GM06990 (cell line): ENCODE data around the gene OR9A4.

ENCODE experiments used
- DNase-seq: peaks from one replicate; pipeline ENCODE4 v3.0.0-alpha.2; 2011; ENCODE audit not compliant: insufficient read length; ENCODE audit errors: extremely low read depth
- H3K27me3 ChIP-seq: replicated peaks from 2 replicates; pipeline ENCODE4 v1.6.0; 2011; ENCODE audit warnings: low read length; ENCODE audit not compliant: control insufficient read depth, insufficient read depth
- H3K36me3 ChIP-seq: 2 replicates; pipeline ENCODE4 v1.5.1; 2011; ENCODE audit warnings: low read length; ENCODE audit not compliant: control insufficient read depth, insufficient read depth
- H3K4me3 ChIP-seq: replicated peaks from 2 replicates; pipeline ENCODE4 v1.5.1; 2011; ENCODE audit warnings: low read depth, mild to moderate bottlenecking, control low read depth, low read length
- TF ChIP-seq, protein P1 (sequence below): IDR thresholded peaks from 2 replicates; pipeline ENCODE4 v1.5.1; 2011; ENCODE audit warnings: low read length, control low read depth, mild to moderate bottlenecking, inconsistent platforms; ENCODE audit not compliant: insufficient read depth, poor library complexity, severe bottlenecking

OR9A4 gene

DNA sequence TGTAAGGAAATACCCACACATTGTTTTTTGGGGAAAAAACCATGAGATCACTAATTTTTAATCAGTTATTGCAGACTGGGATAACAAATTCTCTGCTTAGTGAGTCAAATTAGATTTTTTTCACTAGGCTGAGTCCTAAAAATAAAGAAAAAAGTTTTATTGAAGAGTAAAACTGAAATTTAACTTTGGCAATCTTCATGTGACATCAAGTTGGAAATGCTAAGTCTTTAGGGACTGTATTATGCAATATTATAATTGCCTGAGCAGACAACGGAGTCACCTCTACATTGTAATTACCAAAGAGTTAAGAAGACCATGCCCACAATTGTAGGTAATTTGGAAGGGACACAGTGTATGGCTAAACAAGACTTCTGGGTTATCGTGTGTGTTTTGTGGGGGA is 32.8 kb downstream of the OR9A4 start:
- Histone ChIP-seq H3K4me3 (no peak overlapping the region), H3K27me3 (no peaks in the 10 kb centered on the region), H3K36me3 (no peaks in the 10 kb centered on the region)
- DNase-seq = no peak
- TF ChIP-seq, protein P1, sequence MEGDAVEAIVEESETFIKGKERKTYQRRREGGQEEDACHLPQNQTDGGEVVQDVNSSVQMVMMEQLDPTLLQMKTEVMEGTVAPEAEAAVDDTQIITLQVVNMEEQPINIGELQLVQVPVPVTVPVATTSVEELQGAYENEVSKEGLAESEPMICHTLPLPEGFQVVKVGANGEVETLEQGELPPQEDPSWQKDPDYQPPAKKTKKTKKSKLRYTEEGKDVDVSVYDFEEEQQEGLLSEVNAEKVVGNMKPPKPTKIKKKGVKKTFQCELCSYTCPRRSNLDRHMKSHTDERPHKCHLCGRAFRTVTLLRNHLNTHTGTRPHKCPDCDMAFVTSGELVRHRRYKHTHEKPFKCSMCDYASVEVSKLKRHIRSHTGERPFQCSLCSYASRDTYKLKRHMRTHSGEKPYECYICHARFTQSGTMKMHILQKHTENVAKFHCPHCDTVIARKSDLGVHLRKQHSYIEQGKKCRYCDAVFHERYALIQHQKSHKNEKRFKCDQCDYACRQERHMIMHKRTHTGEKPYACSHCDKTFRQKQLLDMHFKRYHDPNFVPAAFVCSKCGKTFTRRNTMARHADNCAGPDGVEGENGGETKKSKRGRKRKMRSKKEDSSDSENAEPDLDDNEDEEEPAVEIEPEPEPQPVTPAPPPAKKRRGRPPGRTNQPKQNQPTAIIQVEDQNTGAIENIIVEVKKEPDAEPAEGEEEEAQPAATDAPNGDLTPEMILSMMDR = no peak

DNA sequence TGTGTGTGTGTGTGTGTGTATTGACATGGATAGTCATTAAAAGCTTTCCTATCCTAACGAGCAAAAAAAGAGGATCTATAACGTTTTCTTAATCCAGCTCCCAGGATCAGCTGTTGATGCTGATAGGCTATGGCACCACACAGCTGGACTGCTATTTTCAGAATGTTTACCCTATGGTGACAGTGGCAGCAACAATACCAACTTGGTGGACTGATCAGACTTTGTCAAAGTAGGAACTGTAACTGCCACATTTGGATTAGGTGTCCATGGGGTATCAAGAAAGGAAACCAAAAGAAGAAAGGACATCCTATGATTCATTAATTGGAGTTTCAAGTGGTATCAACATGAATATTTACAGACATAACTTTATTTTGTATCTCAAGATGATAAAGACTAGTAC is 33.3 kb downstream of the OR9A4 start:
- no peaks in the 10 kb centered on the region for H3K36me3 ChIP-seq
- no peak overlapping the region for H3K4me3 ChIP-seq
- no peaks in the 10 kb centered on the region for H3K27me3 ChIP-seq
- TF ChIP-seq, protein P1 = no peak
- DNase-seq = no peak

DNA sequence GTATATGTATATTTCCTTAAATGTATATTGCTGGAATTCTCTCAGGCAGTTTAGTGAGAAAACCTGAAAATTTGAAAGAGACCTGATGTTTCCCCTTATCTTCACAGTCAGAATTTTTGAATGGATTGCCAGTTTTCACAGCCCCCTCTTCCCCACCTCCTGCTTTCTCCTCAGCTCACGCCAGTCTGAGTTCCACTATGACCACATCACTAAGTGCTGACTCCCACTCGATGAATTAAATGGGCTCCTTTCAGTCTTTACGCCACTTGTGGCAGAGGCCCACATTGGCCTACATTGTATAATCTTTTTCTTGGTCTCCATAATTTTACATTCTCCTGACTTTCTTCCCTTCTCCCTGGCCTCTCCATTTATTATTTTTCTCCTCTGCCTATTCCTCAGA is 33.7 kb downstream of the OR9A4 start:
- Histone ChIP-seq H3K36me3 (no peaks in the 10 kb centered on the region), H3K27me3 (no peaks in the 10 kb centered on the region), H3K4me3 (no peak overlapping the region)
- TF ChIP-seq, protein P1 = no peak
- DNase-seq = no peak

DNA sequence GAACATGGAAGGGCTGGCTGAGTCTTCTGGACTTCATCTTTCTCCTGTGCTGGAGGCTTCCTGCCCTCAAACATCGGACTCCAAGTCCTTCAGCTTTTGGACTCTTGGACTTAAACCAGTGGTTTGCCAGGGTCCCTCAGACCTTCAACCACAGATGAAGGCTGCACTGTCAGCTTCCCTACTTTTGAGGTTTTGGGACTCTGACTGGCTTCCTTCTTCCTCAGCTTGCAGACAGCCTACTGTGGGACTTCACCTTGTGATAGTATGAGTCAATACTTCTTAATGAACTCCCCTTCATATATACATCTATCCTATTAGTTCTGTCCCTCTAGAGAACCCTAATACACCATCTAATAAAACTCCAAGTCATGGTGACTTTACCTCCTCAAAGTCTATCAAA is 34.6 kb downstream of the OR9A4 start:
- Histone ChIP-seq H3K36me3 (no peaks in the 10 kb centered on the region), H3K4me3 (no peak overlapping the region), H3K27me3 (no peaks in the 10 kb centered on the region)
- no peak for DNase-seq
- TF ChIP-seq, protein P1 = no peak

DNA sequence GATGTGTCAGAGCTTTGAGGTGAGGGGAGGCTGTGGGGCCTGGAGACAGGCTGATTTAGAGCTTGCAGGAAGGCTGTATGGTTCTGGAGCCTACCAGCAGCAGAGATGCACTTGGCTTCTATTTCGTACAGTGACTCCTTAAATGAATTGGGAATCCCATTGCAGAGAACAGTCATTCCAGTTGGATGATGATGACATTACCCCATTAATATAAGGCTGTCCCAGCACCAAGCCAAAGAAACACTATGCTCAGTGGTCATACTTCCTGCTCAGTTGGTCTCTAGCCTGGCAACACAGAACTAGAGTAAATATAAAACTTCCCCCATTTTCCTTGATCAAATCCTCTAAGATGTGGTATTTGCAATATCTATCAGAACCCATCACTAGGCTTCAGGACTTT is 36.3 kb downstream of the OR9A4 start:
- Histone ChIP-seq H3K36me3 (no peaks in the 10 kb centered on the region), H3K27me3 (no peaks in the 10 kb centered on the region), H3K4me3 (no peak overlapping the region)
- TF ChIP-seq, protein P1 = no peak
- no peak for DNase-seq

DNA sequence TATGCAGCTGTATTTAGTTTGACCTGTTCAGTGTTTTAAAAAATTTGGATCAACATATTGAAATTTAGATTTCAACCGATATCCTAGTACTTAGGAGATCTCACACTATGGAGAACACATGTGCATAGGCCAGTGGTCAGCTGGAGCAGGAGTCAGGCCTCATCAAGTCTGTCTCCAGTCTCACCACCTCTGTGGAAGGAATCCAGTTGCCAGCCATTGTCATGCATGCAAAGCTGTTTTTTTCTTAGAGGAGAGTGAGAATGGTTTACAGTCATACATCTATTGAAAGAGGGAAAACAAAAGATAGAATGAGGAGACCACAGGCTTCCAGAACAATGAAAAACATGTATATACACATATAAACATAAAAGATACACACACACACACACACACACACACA is 38.1 kb downstream of the OR9A4 start:
- Histone ChIP-seq H3K4me3 (no peak overlapping the region), H3K36me3 (no peaks in the 10 kb centered on the region), H3K27me3 (no peaks in the 10 kb centered on the region)
- TF ChIP-seq, protein P1 = no peak
- no peak for DNase-seq
